GM19468 (cell line): ENCODE data around the gene CDK6.
A peak's percentile ranks its signal among the peaks of the same experiment; 100 is the strongest.
"Not testable (repeated sequence)": the region's sequence is repeated elsewhere in the genome, so short reads cannot be mapped to it uniquely, and the experiment has no call there.

Source experiments
- ATAC-seq: cut with Tn5 transposase; IDR thresholded peaks from one replicate; pipeline ENCODE4 v1.9.1; 2021; ENCODE audit warnings: mild to moderate bottlenecking, moderate library complexity, moderate number of reproducible peaks; ENCODE audit not compliant: unreplicated experiment; ENCODE audit errors: extremely low read depth

CDK6 gene

GRCh38 chr7:92614660-92615174 is 221.7 kb downstream of the CDK6 start:
- ATAC-seq: no peak

- no peak for ATAC-seq
Measured at GRCh38 chr7:92613720-92614119, 222.7 kb downstream of the CDK6 start.

GRCh38 chr7:92613214-92613613 is 223.2 kb downstream of the CDK6 start:
- ATAC-seq: no peak

GRCh38 chr7:92612501-92612900 is 223.9 kb downstream of the CDK6 start:
- ATAC-seq: no peak

- no peak for ATAC-seq
Measured at GRCh38 chr7:92611735-92612134, 224.6 kb downstream of the CDK6 start.

GRCh38 chr7:92609921-92610518 is 226.4 kb downstream of the CDK6 start:
- ATAC-seq: peak; percentile 27

- ATAC-seq: no peak
Measured at GRCh38 chr7:92608380-92609322, 227.7 kb downstream of the CDK6 start.

GRCh38 chr7:92606985-92607384 is 229.4 kb downstream of the CDK6 start:
- ATAC-seq: no peak

GRCh38 chr7:92604517-92604916 is 231.9 kb downstream of the CDK6 start:
- not testable (repeated sequence) for ATAC-seq

- no peak for ATAC-seq
Measured at GRCh38 chr7:92603089-92603445, 233.3 kb downstream of the CDK6 start.

- ATAC-seq: no peak
Measured at GRCh38 chr7:92602352-92603088, 233.9 kb downstream of the CDK6 start.

- no peak for ATAC-seq
Measured at GRCh38 chr7:92598310-92598981, 237.9 kb downstream of the CDK6 start.

- no peak for ATAC-seq
Measured at GRCh38 chr7:92595281-92595680, 241.1 kb downstream of the CDK6 start.

- no peak for ATAC-seq
Measured at GRCh38 chr7:92594746-92595145, 241.6 kb downstream of the CDK6 start.

- ATAC-seq: no peak
Measured at GRCh38 chr7:92590711-92591310, 245.6 kb downstream of the CDK6 start.

GRCh38 chr7:92589056-92589455 is 247.3 kb downstream of the CDK6 start:
- ATAC-seq: no peak

GRCh38 chr7:92588561-92588960 is 247.8 kb downstream of the CDK6 start:
- no peak for ATAC-seq

GRCh38 chr7:92586841-92587240 is 249.5 kb downstream of the CDK6 start:
- no peak for ATAC-seq

- ATAC-seq: no peak
Measured at GRCh38 chr7:92586403-92586802, 250.0 kb downstream of the CDK6 start.

- ATAC-seq: no peak
Measured at GRCh38 chr7:92584953-92585352, 251.4 kb downstream of the CDK6 start.
